Activated B cell treated with CpG ODN at 0.5 μM for 24 hours (primary cell): Measurements from ENCODE around the gene DUSP15. TPM values are rescaled to one million over a fixed set of nuclear protein-coding genes. Genes with fewer than 3 reads are reported as not detected.

Experiments used
- ATAC-seq: fragments of 200-7000 bp; cut with Tn5 transposase; one replicate; pipeline ENCODE4 v1.10.0; 2021; ENCODE audit warnings: low read depth, mild to moderate bottlenecking, moderate library complexity
- CTCF ChIA-PET: fragments of 350-600 bp; sonication (Branson Sonifier 250); formaldehyde crosslinking; loops from one replicate; lab custom pipeline; 2021; ENCODE audit warnings: antibody characterized with exemption; lab: Charles Lee
- POLR2A ChIA-PET: fragments of 350-600 bp; sonication (Branson Sonifier 250); formaldehyde crosslinking; loops from one replicate; lab custom pipeline; 2021; ENCODE audit warnings: antibody characterized with exemption; lab: Charles Lee
- DNase-seq: peaks from one replicate; pipeline ENCODE4 v3.0.0; 2022
- H3K27ac Mint-ChIP-seq: one replicate; pipeline ENCODE4 v1.8.0; 2020; ENCODE audit warnings: mixed read lengths
- H3K27me3 Mint-ChIP-seq: one replicate; pipeline ENCODE4 v1.8.0; 2021; ENCODE audit warnings: mixed read lengths
- H3K36me3 Mint-ChIP-seq: one replicate; pipeline ENCODE4 v1.8.0; 2021; ENCODE audit warnings: low read depth, mixed read lengths
- H3K4me1 Mint-ChIP-seq: one replicate; pipeline ENCODE4 v1.8.0; 2021; ENCODE audit warnings: mixed read lengths
- H3K4me3 Mint-ChIP-seq: one replicate; pipeline ENCODE4 v1.8.0; 2020; ENCODE audit warnings: mild to moderate bottlenecking, mixed read lengths
- H3K9me3 Mint-ChIP-seq: one replicate; pipeline ENCODE4 v1.8.0; 2020; ENCODE audit warnings: mixed read lengths
- CTCF ChIP-seq: fragments of 200-600 bp; IDR thresholded peaks from one replicate; pipeline ENCODE4 v1.8.0; 2022; ENCODE audit warnings: antibody characterized with exemption, mild to moderate bottlenecking
- intact Hi-C: fragments of 100-400 bp; cut with micrococcal nuclease; formaldehyde crosslinking; loops from one replicate; pipeline ENCODE4 v1.15.1; 2024
- total RNA-seq: library from RNA; stranded (reverse); gene quantifications from 2 replicates; pipeline ENCODE4 v1.2.3, GENCODE V29; 2022

DUSP15 gene
- total RNA-seq, 1 donor from 2014 or later: 26.9 TPM

DNA sequence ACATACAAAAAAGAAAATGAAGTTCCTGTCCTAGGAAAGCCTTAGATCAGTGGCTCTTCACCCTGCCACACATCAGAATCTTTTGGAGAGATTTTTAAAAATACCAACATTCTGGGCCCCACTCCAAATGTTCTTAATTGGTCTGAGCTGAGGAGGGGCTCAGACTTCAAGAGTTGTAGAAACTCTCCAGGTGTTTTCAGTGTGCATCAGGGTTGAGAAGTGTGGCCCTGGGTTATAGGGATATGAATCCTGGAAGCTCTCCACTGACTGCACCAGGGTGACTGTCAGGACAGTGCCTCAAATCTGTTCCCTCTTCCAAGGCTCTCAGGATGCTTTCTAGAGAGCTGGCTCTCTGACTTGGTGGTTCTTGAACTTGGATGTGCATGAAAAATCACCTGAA is 56.7 kb downstream of the DUSP15 start:
- H3K27me3 Mint-ChIP-seq: no peaks in the 10 kb centered on the region
- POLR2A ChIA-PET: no interaction called here

GRCh38 chr20:31811796-31812728 is 58.3 kb downstream of the DUSP15 start:
- no peak for TF ChIP-seq CTCF
- Mint-ChIP-seq H3K27me3 (no peaks in the 10 kb centered on the region), H3K9me3 (no peaks in the 10 kb centered on the region), H3K36me3 (no peaks in the 10 kb centered on the region), H3K4me3 (no peak overlapping the region), H3K4me1 (peaks cover 8% of the 10 kb centered on the region), H3K27ac (no peak overlapping the region)
- ATAC-seq: no peak
- ChIA-PET POLR2A (no interaction called here), CTCF (no interaction called here)
- no peak for DNase-seq
- intact Hi-C loops: no loop called here

More for the DNA sequence above, 56.7 kb downstream of the DUSP15 start:
- intact Hi-C loops: no loop called here
- ATAC-seq: no peak
- no peak for TF ChIP-seq CTCF
- H3K36me3 Mint-ChIP-seq: no peaks in the 10 kb centered on the region
- H3K9me3 Mint-ChIP-seq: no peaks in the 10 kb centered on the region
- no peak for DNase-seq
- H3K4me1 Mint-ChIP-seq: peaks cover 4% of the 10 kb centered on the region
- CTCF ChIA-PET: interaction anchor here (1.4 kb wide), 2 partner anchors 9 to 16 kb away, joined by 3 to 6 read pairs; no protein-coding TSS in a partner anchor
- H3K27ac Mint-ChIP-seq: no peak overlapping the region
- no peak overlapping the region for H3K4me3 Mint-ChIP-seq

DNA sequence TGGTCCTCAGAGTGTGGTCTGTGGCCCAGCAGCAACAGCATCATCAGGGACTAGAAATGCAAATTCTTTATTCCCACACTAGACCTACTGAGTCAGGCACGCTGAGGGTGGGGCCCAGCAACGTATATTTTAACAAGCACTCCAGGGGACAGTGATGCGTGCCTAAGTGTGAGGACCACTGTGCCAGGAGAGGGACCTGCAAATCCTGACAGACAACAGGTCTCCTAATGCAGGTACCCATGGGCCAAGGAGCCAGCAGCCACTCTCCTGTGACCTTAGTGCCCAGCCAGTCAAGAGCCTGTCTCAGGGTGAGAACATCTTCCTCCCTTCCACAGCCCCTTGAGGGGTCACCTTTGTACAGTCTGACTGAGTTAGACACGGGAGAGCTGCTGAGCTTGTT is 59.1 kb downstream of the DUSP15 start:
- Mint-ChIP-seq H3K27ac (no peak overlapping the region), H3K36me3 (no peaks in the 10 kb centered on the region), H3K27me3 (no peaks in the 10 kb centered on the region), H3K9me3 (no peaks in the 10 kb centered on the region), H3K4me1 (peaks cover 17% of the 10 kb centered on the region), H3K4me3 (no peak overlapping the region)
- ChIA-PET POLR2A (no interaction called here), CTCF (no interaction called here)
- no peak for DNase-seq
- intact Hi-C loops: no loop called here
- no peak for TF ChIP-seq CTCF
- ATAC-seq: no peak

Other genes with a start within 250 kb of the DUSP15 start
- gene COX4I2, start 232.6 kb downstream of the DUSP15 start, total RNA-seq: not detected in 2 replicates
- 53.4 and 60.4 TPM in 2 replicates for gene BCL2L1, start 147.7 kb downstream of the DUSP15 start, total RNA-seq
- 2.2 and 2.8 TPM in 2 replicates for gene TPX2, start 131.2 kb downstream of the DUSP15 start, total RNA-seq
- gene MYLK2, start 51.2 kb downstream of the DUSP15 start, total RNA-seq: not detected in 2 replicates
- not detected in 2 replicates for gene FOXS1, start 24.9 kb downstream of the DUSP15 start, total RNA-seq
- gene TTLL9, start 107 bp upstream of the DUSP15 start, total RNA-seq: 0.60 and 0.61 TPM in 2 replicates
- gene PDRG1, start 81.5 kb upstream of the DUSP15 start, total RNA-seq: 16.4 and 18.7 TPM in 2 replicates
- gene XKR7, start 97.6 kb upstream of the DUSP15 start, total RNA-seq: 0.04 and 0.12 TPM in 2 replicates
- gene CCM2L, start 139.9 kb upstream of the DUSP15 start, total RNA-seq: 0.11 and 0.20 TPM in 2 replicates
- gene HCK, start 181.7 kb upstream of the DUSP15 start, total RNA-seq: 183 TPM in 2 replicates
- 41.9 and 48.1 TPM in 2 replicates for gene TM9SF4, start 239.2 kb upstream of the DUSP15 start, total RNA-seq